Caco-2 (cell line): ENCODE measurements around the gene HOXD8. TPM values are rescaled to one million over a fixed set of nuclear protein-coding genes. Genes with fewer than 3 reads are reported as not detected.

Experiments used
- BruUV-seq: library from RNA; stranded (reverse); fragments of 400-500 nt; replicated peaks from 2 replicates; lab custom pipeline; 2021; lab: Mats Ljungman, UMichigan
- CTCF ChIA-PET: fragments of 300-600 bp; sonication (Branson Sonifier 250); formaldehyde crosslinking; loops from one replicate; lab custom pipeline; 2022; ENCODE audit warnings: antibody characterized with exemption; lab: Charles Lee
- POLR2A ChIA-PET: fragments of 300-600 bp; sonication (Branson Sonifier 250); formaldehyde crosslinking; loops from one replicate; lab custom pipeline; 2022; ENCODE audit warnings: antibody characterized with exemption; lab: Charles Lee
- DNase-seq, 2 experiments: peaks; one replicate each; pipeline versions ENCODE4 v3.0.0 to v3.0.0-alpha.2; 2020 to 2022
- H3K27me3 ChIP-seq: replicated peaks from 2 replicates; pipeline ENCODE4 v1.6.0; 2011; ENCODE audit warnings: low read length; ENCODE audit not compliant: control insufficient read depth, insufficient read depth
- H3K36me3 ChIP-seq: 2 replicates; pipeline ENCODE4 v1.5.1; 2011; ENCODE audit warnings: low read length; ENCODE audit not compliant: control insufficient read depth, insufficient read depth
- H3K4me1 ChIP-seq: fragments of 250-450 bp; sonication (Bioruptor Pico); 2 replicates; pipeline ENCODE4 v1.5.1; 2020; ENCODE audit warnings: mild to moderate bottlenecking
- H3K4me3 ChIP-seq: 2 replicates; pipeline ENCODE4 v1.5.1; 2011; ENCODE audit warnings: low read depth, mild to moderate bottlenecking, control low read depth, low read length
- H3K9me3 ChIP-seq: fragments of 250-450 bp; sonication (Bioruptor Pico); 2 replicates; pipeline ENCODE4 v1.5.1; 2020; ENCODE audit warnings: mild to moderate bottlenecking, moderate library complexity
- H3K27ac Mint-ChIP-seq: one replicate; pipeline ENCODE4 v1.8.0; 2022; ENCODE audit warnings: mixed read lengths; ENCODE audit not compliant: unreplicated experiment
- H3K27me3 Mint-ChIP-seq: one replicate; pipeline ENCODE4 v1.8.0; 2022; ENCODE audit warnings: mixed read lengths; ENCODE audit not compliant: insufficient read depth, unreplicated experiment
- H3K36me3 Mint-ChIP-seq: one replicate; pipeline ENCODE4 v1.8.0; 2022; ENCODE audit warnings: mild to moderate bottlenecking, mixed read lengths; ENCODE audit not compliant: insufficient read depth, unreplicated experiment
- H3K4me1 Mint-ChIP-seq: one replicate; pipeline ENCODE4 v1.8.0; 2022; ENCODE audit warnings: low read depth, mixed read lengths; ENCODE audit not compliant: unreplicated experiment
- H3K4me3 Mint-ChIP-seq: one replicate; pipeline ENCODE4 v1.8.0; 2022; ENCODE audit warnings: mild to moderate bottlenecking, moderate library complexity, mixed read lengths; ENCODE audit not compliant: unreplicated experiment
- H3K9me3 Mint-ChIP-seq: one replicate; pipeline ENCODE4 v1.8.0; 2022; ENCODE audit warnings: mixed read lengths; ENCODE audit not compliant: unreplicated experiment
- CTCF ChIP-seq, 2 experiments: fragments of 200-600 bp in 1 of 2; IDR thresholded peaks; 1 replicate in 1 of 2; 2 replicates in 1 of 2; pipeline versions ENCODE4 v1.5.1 to v1.8.0; 2011 to 2022; ENCODE audit warnings: antibody characterized with exemption in 1 of 2, control low read depth in 1 of 2, inconsistent platforms in 1 of 2, low read depth in 1 of 2, low read length in 1 of 2, mild to moderate bottlenecking in 1 of 2, moderate library complexity in 1 of 2; ENCODE audit not compliant: insufficient read depth in 1 of 2, severe bottlenecking in 1 of 2, unreplicated experiment in 1 of 2
- intact Hi-C: fragments of 100-400 bp; cut with micrococcal nuclease; formaldehyde crosslinking; loops from one replicate; pipeline ENCODE4 v1.10.0; 2022; ENCODE audit not compliant: unreplicated experiment
- total RNA-seq: library from RNA; stranded (reverse); gene quantifications from 2 replicates; pipeline ENCODE4 v1.2.3, GENCODE V29; 2022

Gene HOXD8
- total RNA-seq, 1 experiment from 2014 or later: not detected

GRCh38 chr2:176089843-176090395 is 39.6 kb upstream of the HOXD8 start:
- DNase-seq: no peak
- intact Hi-C loops: loop anchor here (10.0 kb wide), 3 partner anchors 205 to 1055 kb away; no protein-coding TSS in a partner anchor
- Histone ChIP-seq H3K9me3 (no peaks in the 10 kb centered on the region), H3K4me3 (no peak overlapping the region), H3K4me1 (peaks cover 19% of the 10 kb centered on the region; the same call in 1 of the 2 replicates), H3K27me3 (peaks cover 23% of the 10 kb centered on the region), H3K36me3 (no peaks in the 10 kb centered on the region)
- H3K27ac Mint-ChIP-seq: no peak overlapping the region
- no TSS peak for BruUV-seq
- H3K36me3 Mint-ChIP-seq: no peaks in the 10 kb centered on the region
- no peaks in the 10 kb centered on the region for H3K9me3 Mint-ChIP-seq
- peaks cover 48% of the 10 kb centered on the region for H3K27me3 Mint-ChIP-seq
- no peak for TF ChIP-seq CTCF (IDR thresholded peaks at IDR 0.05; ENCODE audit: insufficient read depth in 1 of 2, low read depth in 1 of 2, low read length in 1 of 2, severe bottlenecking in 1 of 2, unreplicated experiment in 1 of 2)
- CTCF ChIA-PET: no interaction called here
- POLR2A ChIA-PET: no interaction called here
- no peak overlapping the region for H3K4me3 Mint-ChIP-seq
- peaks cover 5% of the 10 kb centered on the region for H3K4me1 Mint-ChIP-seq

GRCh38 chr2:176090862-176091261 is 38.6 kb upstream of the HOXD8 start:
- no peaks in the 10 kb centered on the region for H3K36me3 Mint-ChIP-seq
- H3K9me3 ChIP-seq: no peaks in the 10 kb centered on the region
- intact Hi-C loops: loop anchor here (10.0 kb wide), 2 partner anchors 486 to 1056 kb away; no protein-coding TSS in a partner anchor
- no peaks in the 10 kb centered on the region for H3K4me1 Mint-ChIP-seq
- no peak overlapping the region for H3K4me3 ChIP-seq
- no peak overlapping the region for H3K4me3 Mint-ChIP-seq
- H3K27me3 Mint-ChIP-seq: peaks cover 45% of the 10 kb centered on the region
- no peaks in the 10 kb centered on the region for H3K36me3 ChIP-seq
- TF ChIP-seq CTCF (IDR thresholded peaks at IDR 0.05; ENCODE audit: insufficient read depth in 1 of 2, low read depth in 1 of 2, low read length in 1 of 2, severe bottlenecking in 1 of 2, unreplicated experiment in 1 of 2): no peak
- H3K9me3 Mint-ChIP-seq: no peaks in the 10 kb centered on the region
- DNase-seq: no peak
- H3K4me1 ChIP-seq: peaks cover 12% of the 10 kb centered on the region; the same call in 1 of the 2 replicates
- H3K27me3 ChIP-seq: peaks cover 18% of the 10 kb centered on the region
- ChIA-PET POLR2A (no interaction called here), CTCF (no interaction called here)
- no peak overlapping the region for H3K27ac Mint-ChIP-seq
- no TSS peak for BruUV-seq

GRCh38 chr2:176091329-176092258 is 37.9 kb upstream of the HOXD8 start:
- TF ChIP-seq CTCF (IDR thresholded peaks at IDR 0.05; ENCODE audit: insufficient read depth in 1 of 2, low read depth in 1 of 2, low read length in 1 of 2, severe bottlenecking in 1 of 2, unreplicated experiment in 1 of 2): no peak
- intact Hi-C loops: loop anchor here (10.0 kb wide), 2 partner anchors 487 to 1057 kb away; no protein-coding TSS in a partner anchor
- Histone ChIP-seq H3K9me3 (no peaks in the 10 kb centered on the region), H3K4me1 (peaks cover 9% of the 10 kb centered on the region), H3K27me3 (peaks cover 14% of the 10 kb centered on the region), H3K4me3 (no peak overlapping the region), H3K36me3 (no peaks in the 10 kb centered on the region)
- Mint-ChIP-seq H3K36me3 (no peaks in the 10 kb centered on the region), H3K4me1 (no peaks in the 10 kb centered on the region), H3K9me3 (no peaks in the 10 kb centered on the region), H3K4me3 (peak overlapping the region; percentile 68), H3K27me3 (peaks cover 41% of the 10 kb centered on the region), H3K27ac (no peak overlapping the region)
- ChIA-PET CTCF (no interaction called here), POLR2A (no interaction called here)
- DNase-seq: no peak
- no TSS peak for BruUV-seq
